BE2C (cell line): ENCODE data around the gene CSF2RB.

Experiments used
- DNase-seq: peaks from one replicate; pipeline ENCODE4 v3.0.0-alpha.2; 2020
- H3K27me3 ChIP-seq: fragments of 250-450 bp; sonication (Bioruptor Pico); 2 replicates; pipeline ENCODE4 v1.5.1; 2020; ENCODE audit warnings: mild to moderate bottlenecking
- H3K36me3 ChIP-seq: fragments of 250-450 bp; sonication (Bioruptor Pico); 2 replicates; pipeline ENCODE4 v1.5.1; 2020; ENCODE audit warnings: mild to moderate bottlenecking
- H3K4me1 ChIP-seq: fragments of 250-450 bp; sonication (Bioruptor Pico); 2 replicates; pipeline ENCODE4 v1.5.1; 2020
- H3K4me3 ChIP-seq: 2 replicates; pipeline ENCODE4 v1.5.1; 2011; ENCODE audit warnings: low read depth, low read length
- H3K9me3 ChIP-seq: fragments of 250-450 bp; sonication (Bioruptor Pico); 2 replicates; pipeline ENCODE4 v1.5.1; 2020
- TF ChIP-seq, protein P1 (sequence below): IDR thresholded peaks from 2 replicates; pipeline ENCODE4 v1.5.1; 2012; ENCODE audit warnings: mild to moderate bottlenecking, low read depth, low read length

Gene CSF2RB

DNA sequence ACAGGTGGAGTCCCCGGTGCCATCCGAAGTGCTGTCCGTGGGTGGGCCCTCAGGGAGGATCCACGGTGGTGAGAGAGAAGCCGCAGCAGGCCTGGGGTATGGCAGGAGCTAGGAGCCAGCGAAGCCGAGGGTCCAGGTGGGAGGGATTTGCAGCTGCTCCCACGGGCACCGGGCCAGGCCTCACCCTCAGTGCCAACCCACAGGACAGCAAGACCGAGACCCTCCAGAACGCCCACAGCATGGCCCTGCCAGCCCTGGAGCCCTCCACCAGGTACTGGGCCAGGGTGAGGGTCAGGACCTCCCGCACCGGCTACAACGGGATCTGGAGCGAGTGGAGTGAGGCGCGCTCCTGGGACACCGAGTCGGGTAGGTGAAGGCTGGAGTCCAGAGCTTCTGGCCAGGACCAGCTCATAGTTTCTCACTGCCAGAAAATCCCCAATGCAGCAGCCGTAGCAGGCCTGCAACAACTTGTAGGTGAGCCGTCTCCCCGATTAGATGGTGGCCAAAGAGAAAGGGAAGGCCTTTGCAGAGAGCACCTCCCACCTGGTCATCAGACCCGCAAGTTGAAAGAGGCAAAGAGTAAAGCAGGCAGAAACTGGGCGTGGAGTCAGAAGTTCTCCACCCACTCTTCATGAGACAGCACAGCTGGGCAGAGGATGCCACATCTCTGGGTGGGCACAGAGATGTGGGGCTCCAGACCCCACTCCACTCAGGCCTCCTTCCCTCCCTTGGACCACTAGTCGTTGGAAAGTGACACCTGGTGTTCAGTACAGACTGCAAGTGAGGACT is 20.4 kb downstream of the CSF2RB start:
- TF ChIP-seq, protein P1, sequence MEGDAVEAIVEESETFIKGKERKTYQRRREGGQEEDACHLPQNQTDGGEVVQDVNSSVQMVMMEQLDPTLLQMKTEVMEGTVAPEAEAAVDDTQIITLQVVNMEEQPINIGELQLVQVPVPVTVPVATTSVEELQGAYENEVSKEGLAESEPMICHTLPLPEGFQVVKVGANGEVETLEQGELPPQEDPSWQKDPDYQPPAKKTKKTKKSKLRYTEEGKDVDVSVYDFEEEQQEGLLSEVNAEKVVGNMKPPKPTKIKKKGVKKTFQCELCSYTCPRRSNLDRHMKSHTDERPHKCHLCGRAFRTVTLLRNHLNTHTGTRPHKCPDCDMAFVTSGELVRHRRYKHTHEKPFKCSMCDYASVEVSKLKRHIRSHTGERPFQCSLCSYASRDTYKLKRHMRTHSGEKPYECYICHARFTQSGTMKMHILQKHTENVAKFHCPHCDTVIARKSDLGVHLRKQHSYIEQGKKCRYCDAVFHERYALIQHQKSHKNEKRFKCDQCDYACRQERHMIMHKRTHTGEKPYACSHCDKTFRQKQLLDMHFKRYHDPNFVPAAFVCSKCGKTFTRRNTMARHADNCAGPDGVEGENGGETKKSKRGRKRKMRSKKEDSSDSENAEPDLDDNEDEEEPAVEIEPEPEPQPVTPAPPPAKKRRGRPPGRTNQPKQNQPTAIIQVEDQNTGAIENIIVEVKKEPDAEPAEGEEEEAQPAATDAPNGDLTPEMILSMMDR = no peak
- Histone ChIP-seq H3K36me3 (no peaks in the 10 kb centered on the region), H3K4me1 (no peaks in the 10 kb centered on the region)

DNA sequence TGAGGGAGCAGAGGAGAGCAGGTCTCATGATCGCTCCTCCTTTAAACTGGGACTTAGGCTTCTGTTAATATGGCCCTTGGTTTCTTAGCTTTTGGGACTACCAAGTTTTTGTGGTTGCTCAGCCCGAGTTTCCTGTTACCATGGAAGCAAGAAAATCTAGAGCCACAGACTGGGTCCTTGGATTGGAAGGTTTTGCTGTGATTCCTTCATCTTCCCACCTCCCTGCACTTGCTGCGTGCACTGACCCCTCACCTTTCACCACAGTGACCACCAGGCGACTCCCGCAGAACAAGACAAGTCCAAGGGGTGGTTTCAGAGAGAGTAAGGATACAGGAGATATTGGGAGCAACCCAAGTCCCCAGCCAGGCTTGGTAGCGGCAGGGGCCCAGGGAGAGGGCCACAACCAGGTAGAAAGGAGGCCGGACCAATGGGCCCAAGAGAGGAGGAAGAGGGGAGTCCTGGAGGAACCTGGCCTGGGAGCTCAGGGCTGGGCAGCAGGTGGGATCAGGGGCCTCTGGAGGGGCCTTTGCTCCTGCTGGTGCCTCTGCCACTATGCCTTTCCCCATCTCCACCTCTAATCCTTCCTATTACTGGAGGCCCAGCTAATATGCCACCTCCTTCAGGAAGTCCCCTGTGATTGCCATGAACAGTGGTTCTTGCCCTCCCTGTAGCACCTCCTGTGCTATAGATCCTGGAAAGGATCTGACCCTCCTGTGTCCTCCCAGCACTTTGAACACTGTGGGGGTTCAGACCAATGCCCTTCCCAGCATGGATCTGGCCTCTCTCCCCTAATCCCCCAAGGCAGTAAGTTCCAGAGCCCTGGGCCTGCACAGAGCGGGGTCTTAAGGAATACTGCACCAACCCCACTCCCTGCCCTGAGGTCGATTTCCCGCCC is 21.2 kb downstream of the CSF2RB start:
- no peaks in the 10 kb centered on the region for H3K9me3 ChIP-seq
- DNase-seq = no peak
- H3K4me1 ChIP-seq = no peaks in the 10 kb centered on the region
- H3K27me3 ChIP-seq = peaks cover 6% of the 10 kb centered on the region
- no peak overlapping the region for H3K4me3 ChIP-seq
- H3K36me3 ChIP-seq = no peaks in the 10 kb centered on the region
- TF ChIP-seq, protein P1 = no peak

More for the DNA sequence above, 20.4 kb downstream of the CSF2RB start:
- Histone ChIP-seq H3K9me3 (no peaks in the 10 kb centered on the region), H3K4me3 (no peak overlapping the region), H3K27me3 (peaks cover 6% of the 10 kb centered on the region)
- no peak for DNase-seq

DNA sequence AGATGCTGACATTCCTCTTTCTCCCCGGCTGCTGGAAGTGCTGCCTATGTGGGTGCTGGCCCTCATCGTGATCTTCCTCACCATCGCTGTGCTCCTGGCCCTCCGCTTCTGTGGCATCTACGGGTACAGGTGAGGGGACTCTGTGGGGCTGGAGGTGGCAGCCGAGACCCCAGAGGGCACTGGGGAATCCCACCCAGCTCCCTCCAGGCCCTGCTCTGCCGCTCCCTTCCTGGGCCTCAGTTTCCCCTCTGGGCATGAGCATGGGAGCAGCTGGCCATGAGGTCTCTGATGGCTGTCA is 21.8 kb downstream of the CSF2RB start:
- Histone ChIP-seq H3K27me3 (peaks cover 6% of the 10 kb centered on the region), H3K9me3 (no peaks in the 10 kb centered on the region), H3K36me3 (no peaks in the 10 kb centered on the region), H3K4me3 (no peak overlapping the region), H3K4me1 (no peaks in the 10 kb centered on the region)
- TF ChIP-seq, protein P1 = no peak
- no peak for DNase-seq

- Histone ChIP-seq H3K9me3 (no peaks in the 10 kb centered on the region), H3K27me3 (peaks cover 6% of the 10 kb centered on the region), H3K4me1 (no peaks in the 10 kb centered on the region), H3K4me3 (no peak overlapping the region), H3K36me3 (no peaks in the 10 kb centered on the region)
- DNase-seq = no peak
- TF ChIP-seq, protein P1 = no peak
Observed at GRCh38 chr22:36935694-36936093, 22.3 kb downstream of the CSF2RB start.

DNA sequence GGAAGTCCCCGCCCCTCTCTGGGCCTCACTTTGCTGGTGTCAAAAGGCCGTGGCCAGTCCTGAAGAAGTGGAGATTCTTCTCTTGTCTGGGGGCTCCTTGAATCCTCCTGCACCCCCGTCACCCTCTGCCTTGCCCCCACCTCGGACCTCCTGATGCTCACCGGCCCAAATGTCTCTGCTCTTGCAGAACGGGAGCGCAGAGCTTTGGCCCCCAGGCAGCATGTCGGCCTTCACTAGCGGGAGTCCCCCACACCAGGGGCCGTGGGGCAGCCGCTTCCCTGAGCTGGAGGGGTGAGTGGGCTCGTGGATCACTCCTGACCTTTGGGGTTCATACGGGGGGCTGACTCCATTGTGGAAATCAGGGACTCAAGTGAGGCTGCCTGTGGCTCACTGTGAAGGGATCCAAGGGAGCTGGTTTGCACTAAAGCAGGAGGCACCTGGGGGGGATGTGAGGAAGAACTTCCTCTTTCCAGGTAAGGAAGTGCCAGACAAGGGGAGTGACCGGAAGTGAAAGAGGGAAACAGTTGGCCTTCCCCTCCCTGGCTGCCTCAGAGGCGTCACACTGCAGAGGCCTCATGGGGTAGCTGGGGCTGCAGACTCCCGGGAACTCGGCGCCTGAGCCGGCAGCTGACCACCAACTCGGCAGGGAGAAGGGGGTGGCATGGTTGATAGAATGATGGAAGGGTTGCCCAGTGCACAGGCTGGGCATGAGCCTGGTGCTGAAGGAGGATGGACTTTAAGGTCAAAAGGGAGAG is 23.1 kb downstream of the CSF2RB start:
- DNase-seq = no peak

More for the DNA sequence above, 23.1 kb downstream of the CSF2RB start:
- TF ChIP-seq, protein P1 = no peak
- Histone ChIP-seq H3K27me3 (no peaks in the 10 kb centered on the region), H3K36me3 (no peaks in the 10 kb centered on the region), H3K9me3 (no peaks in the 10 kb centered on the region), H3K4me1 (no peaks in the 10 kb centered on the region), H3K4me3 (no peak overlapping the region)
